GM18870 (cell line): Measurements from ENCODE around the gene MTNR1A.

Experiments
- ATAC-seq: cut with Tn5 transposase; IDR thresholded peaks from one replicate; pipeline ENCODE4 v1.9.1; 2021; ENCODE audit warnings: moderate library complexity; ENCODE audit not compliant: unreplicated experiment

The MTNR1A gene

GRCh38 chr4:186554914-186555827, at the start of gene MTNR1A:
MTNR1A (minus strand) TSS chr4:186555567; CDS start chr4:186555365, 202 bp downstream.
- ATAC-seq: no peak

- ATAC-seq: no peak
Observed at GRCh38 chr4:186604124-186604807, 48.9 kb upstream of the MTNR1A start.

- no peak for ATAC-seq
Observed at GRCh38 chr4:186602978-186603377, 47.6 kb upstream of the MTNR1A start.

DNA sequence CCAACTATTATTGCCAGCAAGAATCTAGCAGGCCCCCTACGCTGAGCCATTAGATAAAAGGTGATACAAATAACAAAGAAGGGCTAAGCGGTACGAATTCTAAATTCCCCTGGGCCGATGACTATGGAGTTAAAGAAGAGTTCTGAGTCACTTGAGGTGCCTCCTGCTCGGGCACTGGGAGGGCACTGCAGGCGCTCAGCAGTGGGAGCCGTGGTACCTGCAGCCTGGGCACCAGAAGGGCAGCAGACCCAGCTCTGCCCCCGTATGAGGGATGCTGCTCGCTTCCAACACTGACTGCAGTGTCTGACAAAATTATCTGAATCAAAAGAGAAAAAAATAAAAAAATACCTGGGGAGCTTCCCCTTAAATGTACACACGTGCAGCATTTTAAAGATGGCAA, 44.1 kb upstream of the MTNR1A start:
- no peak for ATAC-seq

DNA sequence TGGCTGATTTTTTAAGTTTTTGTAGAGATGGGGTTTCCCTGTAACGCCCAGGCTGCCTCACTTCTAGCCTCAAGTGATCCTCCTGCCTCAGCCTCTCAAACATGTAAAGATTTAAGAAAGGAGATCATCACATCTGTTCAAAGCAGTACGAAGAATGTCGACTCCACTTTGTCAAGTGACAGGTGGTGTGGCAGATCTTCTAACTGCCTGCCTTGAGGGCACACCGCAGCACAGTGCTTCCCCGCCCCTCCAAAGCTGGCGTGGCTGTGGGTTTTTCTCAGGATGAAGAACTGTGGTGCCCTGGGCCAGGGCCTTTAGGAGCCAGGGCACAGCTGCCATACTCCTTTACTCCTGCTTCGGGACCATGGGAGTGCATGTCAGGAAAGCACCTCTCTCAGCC, 43.3 kb upstream of the MTNR1A start:
- ATAC-seq: no peak

- ATAC-seq: no peak
Observed at GRCh38 chr4:186596850-186597390, 41.6 kb upstream of the MTNR1A start.

GRCh38 chr4:186596346-186596745, 41.0 kb upstream of the MTNR1A start:
- no peak for ATAC-seq

DNA sequence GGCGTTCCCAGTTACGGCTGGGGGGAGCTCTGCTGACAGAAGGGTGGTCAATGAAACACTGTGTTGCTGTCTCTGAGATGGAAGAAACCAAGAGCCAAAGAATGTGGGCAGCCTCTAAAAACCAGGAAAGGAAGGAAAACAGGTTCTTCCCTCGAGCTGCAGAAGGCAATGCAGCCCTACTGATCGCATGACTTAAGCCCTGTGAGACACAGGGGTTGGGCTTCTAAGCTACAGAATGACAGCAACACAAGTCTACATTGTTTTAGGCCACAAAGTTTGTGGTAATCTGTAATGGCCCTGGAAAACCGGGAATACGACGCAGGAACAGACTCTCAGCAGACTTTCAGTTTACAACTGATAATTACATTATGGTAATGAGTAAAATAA, 38.2 kb upstream of the MTNR1A start:
- ATAC-seq: no peak

DNA sequence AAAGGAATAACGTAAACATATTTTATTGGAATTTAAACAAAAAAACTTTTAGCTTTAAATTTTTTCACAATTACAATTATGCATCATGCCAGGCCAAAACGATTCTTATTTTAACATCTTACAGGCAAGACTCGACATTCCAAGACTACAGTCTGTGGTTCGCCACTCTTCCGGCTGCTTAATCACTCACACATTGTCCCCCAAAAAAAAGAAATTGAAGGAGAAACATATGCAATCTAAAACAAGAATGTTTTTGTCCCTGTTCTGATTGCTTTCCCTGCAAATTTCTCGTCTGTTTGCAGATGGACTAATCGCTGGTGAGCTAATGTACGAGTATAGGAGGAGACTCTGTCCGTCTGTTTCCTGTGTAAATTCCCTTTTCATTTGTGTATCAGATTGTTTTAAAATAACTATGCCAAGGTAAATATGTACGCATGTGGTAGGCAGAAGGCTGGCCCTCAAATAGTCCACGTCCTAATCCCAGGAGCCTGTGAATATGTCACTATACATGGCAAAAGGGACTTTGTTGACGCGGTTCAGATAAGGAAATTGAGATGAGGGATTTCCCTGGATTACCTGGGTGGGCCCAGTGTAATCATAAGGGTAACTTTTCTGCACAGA, 37.7 kb upstream of the MTNR1A start:
- no peak for ATAC-seq

DNA sequence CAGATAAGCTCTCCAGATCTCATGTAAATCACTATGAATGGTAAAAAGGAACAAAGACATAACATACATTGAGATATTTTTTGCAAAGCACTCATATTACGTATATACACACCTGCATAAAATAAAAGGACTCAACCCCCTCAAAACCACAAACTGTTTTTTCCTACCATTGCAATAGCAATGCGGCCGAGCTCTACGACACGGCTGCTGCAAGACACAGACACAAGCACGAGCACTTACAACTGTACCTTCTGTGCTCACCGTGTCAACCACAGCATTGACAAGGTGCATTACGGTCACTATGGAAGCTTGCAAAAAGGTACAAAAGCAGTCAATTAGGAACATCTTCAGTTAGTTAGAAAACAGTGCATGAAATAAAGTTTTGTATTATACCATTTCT, 37.1 kb upstream of the MTNR1A start:
- no peak for ATAC-seq

DNA sequence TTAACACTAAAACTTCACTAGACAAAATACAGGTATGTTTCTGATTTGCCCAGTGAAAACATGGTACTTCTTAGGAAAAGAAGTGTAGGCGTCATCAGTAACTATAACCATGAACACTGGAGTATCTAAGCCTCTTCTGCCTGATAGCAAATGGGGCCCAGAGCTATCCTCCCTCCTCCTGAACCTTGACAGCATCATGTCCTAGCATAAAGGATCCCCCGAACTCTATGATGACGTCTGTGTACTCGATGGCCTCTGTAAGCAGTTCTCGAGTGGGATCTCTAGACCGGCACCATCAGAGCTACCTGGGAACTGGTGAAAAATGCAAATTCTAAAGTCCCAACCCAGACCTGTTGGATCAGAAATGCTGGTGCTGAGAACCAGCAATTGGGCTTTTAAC, 36.3 kb upstream of the MTNR1A start:
- ATAC-seq: no peak

- no peak for ATAC-seq
Observed at GRCh38 chr4:186588503-186588902, 33.1 kb upstream of the MTNR1A start.

- peak; percentile 84 for ATAC-seq
Observed at GRCh38 chr4:186587416-186588018, 32.1 kb upstream of the MTNR1A start.

GRCh38 chr4:186586205-186586604, 30.8 kb upstream of the MTNR1A start:
- no peak for ATAC-seq

DNA sequence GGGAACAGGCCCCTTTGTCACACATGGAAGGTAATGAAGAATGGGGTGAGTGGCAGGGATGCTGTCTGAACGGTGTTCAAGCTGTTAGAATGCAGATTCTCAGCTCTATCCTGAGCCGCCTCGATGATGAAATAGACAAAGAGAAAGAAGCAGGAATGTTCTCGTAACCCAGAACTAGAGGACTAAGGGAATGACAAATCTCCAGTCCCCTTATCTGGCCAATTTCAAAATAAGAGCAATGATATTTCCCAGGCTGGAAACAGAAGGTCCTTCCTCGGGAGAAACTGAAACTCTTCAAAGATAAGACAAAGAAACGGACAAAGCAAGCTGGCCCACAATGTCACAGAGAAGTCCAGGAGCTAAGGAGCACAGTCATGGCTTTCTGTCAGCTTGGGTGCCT, 29.5 kb upstream of the MTNR1A start:
- ATAC-seq: no peak

DNA sequence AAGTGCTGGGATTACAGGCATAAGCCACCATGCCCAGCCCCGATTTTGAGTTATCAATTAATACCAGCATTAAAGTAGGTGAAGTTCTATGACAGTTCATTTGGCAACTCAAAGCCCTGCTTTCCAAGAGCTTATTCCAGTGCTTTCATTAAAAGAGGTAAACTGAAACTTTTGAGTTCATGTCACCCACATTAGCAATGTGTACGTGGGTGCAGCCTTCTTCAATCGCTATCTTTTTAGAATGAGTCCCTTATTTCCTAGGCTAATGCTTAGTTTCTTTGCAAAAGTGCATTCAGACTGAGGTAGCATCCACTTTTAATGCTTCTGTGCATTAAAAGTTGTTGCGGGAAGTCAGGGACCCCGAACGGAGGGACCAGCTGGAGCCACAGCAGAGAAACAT, 26.1 kb upstream of the MTNR1A start:
- ATAC-seq: no peak

GRCh38 chr4:186580669-186581068, 25.3 kb upstream of the MTNR1A start:
- ATAC-seq: no peak

DNA sequence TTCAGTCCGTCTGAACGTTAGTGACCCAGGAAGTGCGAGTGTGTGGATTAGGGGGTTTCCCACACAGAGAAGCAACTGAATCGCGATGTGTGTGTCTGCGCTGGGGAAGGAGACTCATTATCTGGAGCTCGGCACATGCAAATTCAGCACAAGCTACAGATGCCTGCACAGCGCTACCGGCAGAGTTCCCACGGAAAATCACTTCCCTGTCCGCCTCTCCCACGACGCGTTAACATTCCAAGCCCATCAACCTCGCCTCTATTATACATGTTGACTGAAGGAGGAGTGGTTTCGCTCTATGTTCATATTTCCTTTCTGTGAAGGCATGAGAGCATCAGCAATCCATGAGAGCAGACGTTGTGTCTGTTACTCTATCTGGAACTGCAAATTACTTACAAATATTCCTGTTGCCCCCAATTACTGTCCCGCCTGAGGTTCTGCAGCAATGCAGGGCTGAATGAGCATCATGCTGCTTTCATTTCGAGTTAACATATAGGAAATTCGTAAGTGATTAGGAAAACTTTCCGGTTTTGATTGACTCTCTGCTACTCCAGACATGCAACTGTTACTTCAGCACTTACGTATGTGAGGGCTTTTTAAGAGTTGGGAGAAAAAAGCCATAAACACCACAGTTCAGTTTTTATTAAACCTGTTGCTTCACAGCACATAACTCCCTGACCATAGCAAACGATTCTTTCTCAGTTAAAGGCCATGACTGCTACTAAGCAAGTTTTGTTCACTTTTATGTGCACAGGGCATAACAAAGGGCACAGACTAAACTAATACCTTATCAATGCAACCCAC, 15.0 kb upstream of the MTNR1A start:
- ATAC-seq: no peak

DNA sequence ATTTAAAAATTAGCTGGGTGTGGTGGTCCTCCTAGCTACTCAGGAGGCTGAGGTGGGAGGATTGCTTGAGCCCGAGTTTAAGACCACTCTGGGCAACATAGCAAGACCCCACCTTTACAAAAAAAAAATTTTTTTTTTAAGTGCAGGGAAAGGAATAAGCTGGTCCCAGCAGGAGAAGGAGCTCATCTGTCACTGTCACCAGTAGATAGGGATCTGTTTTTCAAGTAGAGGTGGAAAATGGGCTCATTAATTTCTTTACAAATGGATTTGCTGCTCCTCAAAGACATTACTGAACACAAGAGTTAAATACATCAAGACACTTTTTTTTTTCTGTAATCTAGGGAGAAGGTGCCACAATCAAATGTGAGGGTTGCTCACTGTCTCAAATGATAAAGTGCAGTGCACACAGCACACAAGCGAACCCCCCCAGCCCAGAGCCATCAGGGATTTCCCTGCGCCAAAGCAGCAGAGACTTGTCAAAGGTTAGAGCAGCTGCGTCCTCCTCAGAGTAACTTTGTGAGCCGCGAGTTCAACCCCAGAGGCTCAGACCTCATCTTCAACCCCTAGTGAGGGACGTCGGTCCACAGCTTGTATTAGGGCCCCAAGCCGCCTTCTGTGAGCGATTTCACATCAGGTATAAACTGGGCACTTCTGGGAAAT, 14.3 kb upstream of the MTNR1A start:
- no peak for ATAC-seq

- ATAC-seq: no peak
Observed at GRCh38 chr4:186566068-186566467, 10.7 kb upstream of the MTNR1A start.
